Measurements from ENCODE around the gene GPR155.
"Not testable (repeated sequence)": the region's sequence is repeated elsewhere in the genome, so short reads cannot be mapped to it uniquely, and the experiment has no call there.

GPR155 gene

DNA sequence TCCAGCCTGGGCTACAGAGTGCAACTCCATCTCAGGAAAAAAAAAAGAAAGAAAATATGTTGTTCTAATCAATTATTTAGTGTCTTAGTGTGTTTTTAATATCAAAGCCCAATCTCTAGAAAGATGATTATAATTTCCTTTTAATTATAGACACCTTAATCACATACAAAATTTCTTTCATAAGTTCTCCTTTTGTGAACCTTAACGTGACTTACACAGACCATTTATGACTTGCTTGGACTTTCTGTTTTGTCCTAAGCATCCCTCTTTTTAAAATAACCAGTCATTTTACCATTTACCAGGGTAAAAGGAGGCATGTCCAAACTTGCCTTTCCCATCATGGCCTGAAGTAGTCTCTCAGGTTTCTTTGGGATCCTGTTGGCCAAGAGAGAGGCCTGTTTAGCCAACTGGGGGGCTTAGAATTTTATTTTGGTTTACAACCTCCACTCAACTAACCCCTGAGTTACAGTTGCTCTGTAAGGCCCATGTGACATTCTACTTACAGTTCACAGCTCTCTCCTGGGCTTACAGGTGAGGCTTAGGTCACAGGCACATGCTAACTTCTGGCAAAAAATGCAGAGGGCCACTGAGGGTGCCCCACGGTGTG, 23.9 kb upstream of the GPR155 start:
- H3K27ac Mint-ChIP-seq: no peak overlapping the region
- H3K36me3 Mint-ChIP-seq (ENCODE audit: low read depth): peaks cover 8% of the 10 kb centered on the region
- H3K9me3 Mint-ChIP-seq: peaks cover 18% of the 10 kb centered on the region
- no peak for DNase-seq
- H3K4me1 Mint-ChIP-seq (ENCODE audit: low read depth): peaks cover 7% of the 10 kb centered on the region
- no peaks in the 10 kb centered on the region for H3K27me3 Mint-ChIP-seq
- H3K4me3 Mint-ChIP-seq: no peak overlapping the region

DNA sequence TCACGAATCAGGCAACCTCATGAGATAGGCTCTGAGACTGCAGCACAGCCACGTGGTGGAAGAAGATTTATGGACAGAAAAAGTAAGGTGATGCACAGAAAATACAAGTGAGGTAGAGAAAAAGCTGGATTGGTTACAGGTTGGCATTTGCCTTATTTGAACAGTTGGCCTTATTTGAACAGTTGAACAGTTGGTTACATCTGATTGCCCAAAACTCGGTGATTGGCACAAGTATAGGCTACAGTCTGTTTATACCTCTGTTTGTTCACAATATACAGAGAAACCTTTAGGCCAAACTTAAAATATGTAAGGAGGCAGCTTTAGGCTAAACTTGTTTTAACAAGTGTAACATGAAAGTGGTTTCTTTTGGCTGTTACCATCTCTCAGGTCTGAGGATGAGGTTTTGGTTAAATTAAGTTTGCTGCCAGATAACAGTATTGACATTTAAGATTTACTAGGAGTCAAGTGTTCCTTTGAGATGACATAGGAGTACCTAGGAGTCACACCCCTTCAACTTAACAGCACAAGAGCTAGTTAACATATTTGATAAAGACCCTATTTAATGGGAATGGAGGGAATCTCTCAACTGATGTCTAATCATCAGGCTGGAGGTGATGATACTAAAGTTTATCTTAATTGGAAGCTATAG, 16.5 kb upstream of the GPR155 start:
- Mint-ChIP-seq H3K27ac (no peak overlapping the region), H3K27me3 (no peaks in the 10 kb centered on the region), H3K4me1 (ENCODE audit: low read depth) (no peaks in the 10 kb centered on the region), H3K9me3 (no peaks in the 10 kb centered on the region), H3K4me3 (no peak overlapping the region), H3K36me3 (ENCODE audit: low read depth) (no peaks in the 10 kb centered on the region)
- no peak for DNase-seq

DNA sequence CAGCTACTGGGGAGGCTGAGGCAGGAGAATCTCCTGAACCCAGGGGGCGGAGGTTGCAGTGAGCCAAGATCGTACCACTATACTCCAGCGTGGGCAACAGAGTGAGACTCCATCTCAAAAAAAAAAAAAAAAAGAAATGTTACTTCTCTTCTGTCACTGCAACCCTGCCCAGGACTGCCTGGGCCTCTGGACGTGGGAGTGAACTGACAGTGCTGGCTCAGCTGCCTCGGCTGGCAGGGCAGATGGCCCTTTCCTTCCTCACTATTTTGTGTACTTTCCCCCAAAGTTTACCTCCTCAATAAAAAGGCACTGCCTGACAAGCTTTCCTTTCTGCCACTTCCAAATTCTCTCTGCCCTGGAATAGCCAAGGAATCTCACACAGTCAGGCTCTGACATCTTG, 12.5 kb upstream of the GPR155 start:
- peaks cover 24% of the 10 kb centered on the region for H3K4me1 Mint-ChIP-seq (ENCODE audit: low read depth)
- no peaks in the 10 kb centered on the region for H3K27me3 Mint-ChIP-seq
- no peaks in the 10 kb centered on the region for H3K9me3 Mint-ChIP-seq
- H3K36me3 Mint-ChIP-seq (ENCODE audit: low read depth): no peaks in the 10 kb centered on the region
- no peak overlapping the region for H3K27ac Mint-ChIP-seq
- no peak overlapping the region for H3K4me3 Mint-ChIP-seq
- DNase-seq: no peak

DNA sequence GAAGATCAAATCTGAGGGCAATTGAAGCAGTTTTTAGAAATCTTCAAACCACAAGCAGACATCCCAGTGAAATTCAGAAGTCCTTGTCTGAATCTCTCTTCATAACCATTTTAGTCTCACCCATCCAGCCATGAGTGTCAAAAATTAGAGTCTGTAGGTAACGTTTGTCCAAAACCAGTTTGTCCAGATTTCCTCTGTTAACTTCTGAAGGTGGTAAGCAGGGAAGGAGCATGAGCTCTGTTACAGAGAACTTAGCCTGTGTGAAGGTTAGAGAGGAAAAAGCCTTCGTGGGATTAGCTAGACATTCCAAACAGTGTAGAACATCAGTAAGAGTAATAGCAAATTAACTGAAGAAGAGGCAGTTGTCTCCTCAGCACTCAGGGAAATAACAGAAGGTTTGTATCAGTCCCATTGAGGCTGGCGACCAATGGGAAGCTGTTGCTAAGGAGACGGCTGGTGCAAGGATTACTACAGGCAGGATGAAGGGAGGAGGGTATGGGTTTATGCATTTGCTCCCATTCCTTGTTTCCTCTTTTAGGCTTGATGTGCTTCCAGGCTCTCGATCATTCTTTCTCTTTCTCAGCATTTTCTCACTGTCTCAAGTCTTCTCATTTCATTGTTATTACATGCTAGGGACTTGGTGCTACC, 8.7 kb upstream of the GPR155 start:
- H3K4me3 Mint-ChIP-seq: no peak overlapping the region
- peak overlapping the region; percentile 19 for H3K27ac Mint-ChIP-seq
- DNase-seq: no peak
- no peaks in the 10 kb centered on the region for H3K36me3 Mint-ChIP-seq (ENCODE audit: low read depth)
- peaks cover 59% of the 10 kb centered on the region for H3K4me1 Mint-ChIP-seq (ENCODE audit: low read depth)
- no peaks in the 10 kb centered on the region for H3K27me3 Mint-ChIP-seq
- H3K9me3 Mint-ChIP-seq: no peaks in the 10 kb centered on the region

DNA sequence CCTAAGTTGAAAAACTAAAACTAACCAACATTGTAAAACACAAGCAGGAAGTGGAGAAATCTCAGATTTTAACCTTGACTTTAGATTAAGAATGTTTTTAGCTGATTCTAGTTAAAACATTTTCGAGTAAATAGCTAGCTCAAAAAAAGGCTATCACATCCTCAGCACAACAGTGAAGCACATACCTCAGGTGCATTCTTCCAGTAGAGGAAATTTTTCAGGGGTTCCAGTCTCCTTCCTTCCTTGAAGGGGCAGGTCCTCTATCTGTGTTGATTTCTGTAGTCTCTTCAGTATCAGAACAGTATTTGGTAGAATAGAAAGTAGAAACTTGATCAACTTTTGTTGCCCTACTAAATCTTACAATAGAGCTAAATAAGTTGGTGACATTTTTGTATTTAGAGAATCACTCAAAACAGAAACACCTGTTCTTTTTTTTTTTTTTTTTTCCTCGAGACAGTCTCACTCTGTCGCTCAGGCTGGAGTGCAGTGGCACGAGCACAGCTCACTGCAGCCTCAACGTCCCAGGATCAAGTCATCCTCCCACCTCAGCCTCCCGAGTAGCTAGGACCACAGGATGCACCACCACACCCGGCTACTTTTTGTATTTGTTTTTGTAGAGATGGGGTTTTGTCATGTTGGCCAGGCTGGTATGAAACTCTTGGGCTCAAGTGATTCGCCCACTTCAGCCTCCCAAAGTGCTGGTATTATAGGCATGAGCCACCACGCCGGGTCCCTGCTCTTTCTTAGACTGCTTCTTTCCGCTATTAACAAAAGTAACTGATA, 6.9 kb upstream of the GPR155 start:
- Mint-ChIP-seq H3K36me3 (ENCODE audit: low read depth) (no peaks in the 10 kb centered on the region), H3K4me3 (peak overlapping the region; percentile 76), H3K27ac (peak overlapping the region; percentile 94), H3K9me3 (no peaks in the 10 kb centered on the region), H3K4me1 (ENCODE audit: low read depth) (peaks cover 74% of the 10 kb centered on the region), H3K27me3 (no peaks in the 10 kb centered on the region)
- DNase-seq: no peak

DNA sequence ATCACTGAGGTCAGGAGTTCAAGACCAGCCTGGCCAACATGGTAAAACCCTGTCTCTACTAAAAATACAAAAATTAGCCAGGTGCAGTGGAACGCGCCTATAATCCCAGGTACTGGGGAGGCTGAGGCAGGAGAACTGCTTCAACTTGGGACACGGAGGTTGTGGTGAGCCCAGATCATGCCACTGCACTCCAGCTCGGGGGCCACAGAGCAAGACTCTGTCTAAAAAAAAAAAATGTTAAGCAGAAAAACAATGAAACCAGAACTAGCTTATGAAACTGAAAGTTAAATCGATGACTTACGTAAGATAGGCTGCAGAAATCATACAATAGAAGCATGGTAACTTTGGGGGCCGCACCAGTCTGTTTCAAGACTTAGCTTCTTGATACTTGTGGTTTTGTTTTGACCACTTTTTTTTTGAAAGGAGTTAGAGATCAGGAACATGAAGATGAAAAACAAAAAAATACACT, 6.2 kb upstream of the GPR155 start:
- Mint-ChIP-seq H3K9me3 (no peaks in the 10 kb centered on the region), H3K27ac (peak overlapping the region; percentile 94), H3K4me3 (peak overlapping the region; percentile 76), H3K4me1 (ENCODE audit: low read depth) (peaks cover 81% of the 10 kb centered on the region), H3K27me3 (no peaks in the 10 kb centered on the region), H3K36me3 (ENCODE audit: low read depth) (no peaks in the 10 kb centered on the region)
- DNase-seq: peak; percentile 61

DNA sequence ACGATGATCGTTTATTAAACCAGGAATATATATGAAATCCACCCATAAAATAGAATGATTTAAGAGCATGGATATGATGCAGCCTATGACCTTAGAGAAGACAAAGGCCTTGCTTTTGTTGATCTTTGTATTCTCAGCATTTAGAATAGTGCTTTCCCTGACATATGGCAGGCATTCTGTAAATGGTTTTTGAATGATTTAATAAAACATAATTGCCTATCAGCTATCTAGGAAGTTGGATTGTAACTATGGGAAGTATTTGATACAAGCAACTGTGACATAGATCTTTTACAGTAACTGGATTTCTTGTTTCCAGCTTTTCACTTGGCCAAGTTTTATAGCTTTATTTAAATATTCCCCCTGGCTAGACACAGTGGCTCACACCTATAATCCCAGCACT, 5.1 kb upstream of the GPR155 start:
- Mint-ChIP-seq H3K4me3 (no peak overlapping the region), H3K27me3 (no peaks in the 10 kb centered on the region), H3K4me1 (ENCODE audit: low read depth) (peaks cover 87% of the 10 kb centered on the region), H3K36me3 (ENCODE audit: low read depth) (peaks cover 2% of the 10 kb centered on the region), H3K27ac (peak overlapping the region; percentile 40), H3K9me3 (no peaks in the 10 kb centered on the region)
- no peak for DNase-seq

DNA sequence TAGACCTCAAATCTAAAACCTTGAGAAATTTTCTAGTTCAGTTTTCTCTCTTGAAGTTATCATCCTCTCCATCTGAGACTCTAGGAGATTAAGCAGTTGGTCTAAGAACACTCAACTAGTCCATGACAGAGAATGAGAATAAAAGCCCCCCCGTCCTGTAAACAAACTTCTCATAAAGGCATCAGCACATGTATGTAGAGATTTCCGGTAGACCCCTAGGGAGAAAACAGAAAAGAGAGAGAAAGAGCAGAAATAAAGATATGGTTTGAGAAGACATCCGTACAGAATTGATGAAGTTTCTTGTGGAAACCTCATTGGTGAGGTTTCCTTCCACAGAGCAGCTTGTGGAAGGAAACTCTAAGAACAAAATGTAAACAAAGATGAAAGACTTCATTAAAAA, 3.2 kb upstream of the GPR155 start:
- DNase-seq: no peak
- Mint-ChIP-seq H3K4me3 (peak overlapping the region; percentile 53), H3K9me3 (no peaks in the 10 kb centered on the region), H3K36me3 (ENCODE audit: low read depth) (peaks cover 10% of the 10 kb centered on the region), H3K27me3 (no peaks in the 10 kb centered on the region), H3K27ac (peak overlapping the region; percentile 85), H3K4me1 (ENCODE audit: low read depth) (peaks cover 79% of the 10 kb centered on the region)

DNA sequence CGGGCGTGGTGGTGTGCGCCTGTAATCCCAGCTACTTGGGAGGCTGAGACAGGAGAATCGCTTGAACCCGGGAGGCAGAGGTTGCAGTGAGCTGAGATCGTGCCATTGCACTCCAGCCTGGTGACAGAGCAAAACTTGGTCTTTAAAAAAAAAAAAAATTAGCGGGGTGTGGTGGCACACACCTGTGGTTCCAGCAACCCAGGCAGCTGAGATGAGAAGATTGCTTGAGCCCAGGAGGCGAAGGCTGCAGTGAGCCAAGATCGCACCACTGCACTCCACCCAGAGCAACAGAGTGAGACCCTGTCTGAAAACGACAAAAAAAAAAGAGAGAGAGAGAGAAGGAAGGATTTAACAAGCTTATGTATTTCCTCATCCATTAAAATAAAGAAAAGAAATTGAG, 2.7 kb upstream of the GPR155 start:
- not testable (repeated sequence) for H3K9me3 Mint-ChIP-seq; DNase-seq; H3K27me3 Mint-ChIP-seq; H3K36me3 Mint-ChIP-seq (ENCODE audit: low read depth)
- H3K4me3 Mint-ChIP-seq: peak overlapping the region; percentile 53
- H3K27ac Mint-ChIP-seq: peak overlapping the region; percentile 85
- H3K4me1 Mint-ChIP-seq (ENCODE audit: low read depth): peaks cover 78% of the 10 kb centered on the region

DNA sequence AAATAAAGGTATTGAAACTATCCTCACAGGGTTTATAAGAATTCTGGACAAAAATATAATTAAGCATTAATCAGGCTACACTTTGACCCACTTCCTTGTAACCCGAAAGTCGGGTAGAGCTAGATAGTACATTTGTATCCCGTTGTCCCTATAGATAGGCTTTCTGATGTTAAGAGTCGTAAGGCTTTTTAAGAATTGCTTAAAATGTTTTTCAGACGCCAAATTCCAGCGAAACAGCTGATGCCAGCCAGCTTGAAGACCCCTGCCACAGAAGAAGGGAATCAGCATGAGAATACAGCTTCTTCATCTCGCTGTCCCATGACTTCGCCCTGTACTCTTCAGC, 962 bp upstream of the GPR155 start:
- Mint-ChIP-seq H3K27me3 (no peaks in the 10 kb centered on the region), H3K36me3 (ENCODE audit: low read depth) (peaks cover 11% of the 10 kb centered on the region), H3K4me1 (ENCODE audit: low read depth) (peaks cover 66% of the 10 kb centered on the region), H3K9me3 (no peaks in the 10 kb centered on the region), H3K27ac (peak overlapping the region; percentile 96), H3K4me3 (peak overlapping the region; percentile 96)
- no peak for DNase-seq

DNA sequence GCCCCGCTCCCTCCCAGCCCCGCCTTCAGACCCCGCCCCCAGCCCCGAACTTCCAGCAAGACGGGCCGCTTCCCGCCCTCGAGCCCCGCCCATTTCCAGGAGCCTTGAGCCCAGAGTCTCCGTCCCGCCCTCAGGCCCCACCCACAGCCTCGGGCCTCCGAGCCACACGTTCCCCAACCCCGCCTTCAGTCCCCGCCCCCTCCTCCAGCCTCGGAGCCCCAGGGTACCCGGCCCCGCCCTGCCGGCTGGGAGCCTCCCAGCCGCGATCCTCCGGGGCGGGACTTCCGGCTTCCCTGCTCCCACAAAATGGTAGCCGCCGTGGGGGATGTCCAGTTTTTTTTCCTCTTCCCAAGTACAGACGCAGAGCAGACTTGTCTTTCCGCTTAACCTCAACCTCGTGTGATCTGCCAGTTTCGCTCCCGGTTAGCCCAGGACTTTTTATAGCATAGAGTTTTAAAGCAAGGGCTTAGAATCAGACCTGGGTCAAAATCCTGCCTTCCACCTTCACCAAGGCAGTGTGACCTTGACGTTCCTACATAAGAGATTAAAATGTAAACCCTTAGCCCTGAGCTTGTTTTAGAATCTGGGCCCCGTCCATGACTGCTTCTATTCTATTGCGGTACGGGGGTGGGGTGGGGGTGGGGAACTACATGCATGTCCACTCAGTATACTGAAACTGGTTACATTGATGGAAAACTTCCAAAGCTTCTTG, 435 bp upstream of the GPR155 start:
- Mint-ChIP-seq H3K4me1 (ENCODE audit: low read depth) (peaks cover 61% of the 10 kb centered on the region), H3K9me3 (no peaks in the 10 kb centered on the region), H3K4me3 (peak overlapping the region; percentile 96), H3K27me3 (no peaks in the 10 kb centered on the region), H3K27ac (peak overlapping the region; percentile 96), H3K36me3 (ENCODE audit: low read depth) (peaks cover 15% of the 10 kb centered on the region)
- DNase-seq: peak; percentile 98

DNA sequence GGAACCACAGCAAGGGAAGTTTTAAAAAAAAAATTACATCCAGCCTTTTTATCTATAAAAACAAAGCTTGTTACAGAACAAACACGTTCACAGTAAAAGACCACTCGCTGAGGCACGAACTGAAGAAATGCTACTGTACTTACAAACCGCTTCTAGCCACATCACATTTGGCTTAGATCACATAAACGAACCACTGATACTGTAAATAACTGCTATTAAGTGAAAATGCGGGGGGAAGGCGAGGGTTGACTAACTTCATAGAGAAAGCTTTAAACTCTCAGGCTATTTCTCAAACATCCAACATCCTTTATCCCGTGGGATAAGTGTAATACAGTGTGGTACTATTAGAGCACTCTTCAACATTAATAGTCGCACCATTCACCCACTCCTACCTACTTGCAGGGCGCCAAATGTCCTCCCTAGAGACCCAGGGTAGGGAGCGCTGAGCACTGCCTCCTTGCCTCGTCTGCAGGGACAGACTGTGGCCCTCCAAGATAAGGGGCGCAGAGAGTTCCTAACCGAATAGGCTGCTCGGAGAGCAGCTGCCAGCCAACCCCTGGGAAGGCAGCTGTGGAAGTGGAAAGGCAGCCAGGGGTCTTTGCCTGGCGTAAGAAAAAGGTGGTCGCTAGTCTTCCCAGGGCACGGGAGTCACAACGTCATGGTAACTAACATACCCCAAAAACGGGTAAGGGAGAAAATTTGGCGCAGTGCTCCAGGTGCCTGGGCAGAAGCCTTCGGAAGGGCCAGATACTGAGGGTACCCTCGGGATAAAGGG, 854 bp downstream of the GPR155 start:
- no peaks in the 10 kb centered on the region for H3K9me3 Mint-ChIP-seq
- H3K4me3 Mint-ChIP-seq: peak overlapping the region; percentile 96
- H3K27ac Mint-ChIP-seq: peak overlapping the region; percentile 93
- no peak for DNase-seq
- H3K36me3 Mint-ChIP-seq (ENCODE audit: low read depth): peaks cover 24% of the 10 kb centered on the region
- peaks cover 49% of the 10 kb centered on the region for H3K4me1 Mint-ChIP-seq (ENCODE audit: low read depth)
- H3K27me3 Mint-ChIP-seq: no peaks in the 10 kb centered on the region

DNA sequence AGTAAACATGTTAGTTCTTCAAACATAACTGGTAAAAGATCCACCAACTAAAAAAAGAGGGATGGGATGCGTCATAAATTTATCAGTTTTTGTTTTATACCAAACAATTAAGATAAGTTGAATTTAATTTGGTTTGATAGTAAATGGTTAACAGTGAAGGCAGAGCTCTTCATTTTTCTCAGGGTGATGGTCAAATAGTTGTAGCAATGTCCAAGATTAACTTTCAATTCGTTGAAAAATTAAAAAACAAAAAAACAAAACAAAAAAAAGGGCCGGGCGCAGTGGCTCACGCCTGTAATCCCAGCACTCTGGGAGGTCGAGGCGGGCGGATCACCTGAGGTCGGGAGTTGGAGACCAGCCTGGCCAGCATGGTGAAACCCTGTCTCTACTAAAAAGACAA, 1.8 kb downstream of the GPR155 start:
- not testable (repeated sequence) for H3K27me3 Mint-ChIP-seq, H3K9me3 Mint-ChIP-seq, DNase-seq
- H3K4me1 Mint-ChIP-seq (ENCODE audit: low read depth): peaks cover 43% of the 10 kb centered on the region
- peak overlapping the region; percentile 96 for H3K4me3 Mint-ChIP-seq
- peak overlapping the region; percentile 64 for H3K27ac Mint-ChIP-seq
- peaks cover 26% of the 10 kb centered on the region for H3K36me3 Mint-ChIP-seq (ENCODE audit: low read depth)

DNA sequence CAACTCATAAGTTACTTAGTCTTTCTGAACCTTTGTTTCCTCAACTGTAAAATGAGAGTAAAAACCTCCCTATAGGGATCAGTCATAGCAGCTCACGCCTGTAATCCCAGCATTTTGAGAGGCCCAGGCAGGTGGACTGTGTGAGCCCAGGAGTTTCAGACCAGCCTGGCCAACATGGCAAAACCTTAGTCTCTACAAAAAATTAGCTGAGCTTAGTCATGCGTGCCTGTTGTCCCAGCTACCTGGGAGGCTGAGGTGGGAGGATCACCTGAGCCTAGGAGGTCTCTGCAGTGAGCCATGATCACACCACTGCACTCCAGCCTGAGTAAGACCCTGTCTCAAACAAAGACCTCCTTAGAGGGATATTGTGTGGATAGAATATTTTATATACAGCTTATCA, 2.3 kb downstream of the GPR155 start:
- H3K36me3 Mint-ChIP-seq (ENCODE audit: low read depth): peaks cover 27% of the 10 kb centered on the region
- no peak for DNase-seq
- peak overlapping the region; percentile 96 for H3K4me3 Mint-ChIP-seq
- H3K27ac Mint-ChIP-seq: peak overlapping the region; percentile 64
- H3K9me3 Mint-ChIP-seq: no peaks in the 10 kb centered on the region
- H3K4me1 Mint-ChIP-seq (ENCODE audit: low read depth): peaks cover 39% of the 10 kb centered on the region
- no peaks in the 10 kb centered on the region for H3K27me3 Mint-ChIP-seq
